AG04449 (cell line): ENCODE data around the gene HOXC11.

Source experiments
- CTCF ChIA-PET: fragments of 350-600 bp; formaldehyde crosslinking; extraction: SDS; loops from one replicate; lab custom pipeline; 2021; ENCODE audit warnings: antibody characterized with exemption; lab: Yijun Ruan, JAX
- POLR2A ChIA-PET: fragments of 400-600, 350-600 bp; formaldehyde crosslinking; extraction: SDS; loops from one replicate; lab custom pipeline; 2020; ENCODE audit warnings: antibody characterized with exemption, inconsistent platforms; lab: Yijun Ruan, JAX
- DNase-seq: peaks from one replicate; pipeline ENCODE4 v3.0.0-alpha.2; 2010; ENCODE audit warnings: low read depth, low spot score
- H3K4me3 ChIP-seq: 2 replicates; pipeline ENCODE4 v1.5.1; 2011; ENCODE audit warnings: low read depth, mild to moderate bottlenecking, control low read depth, low read length
- CTCF ChIP-seq: IDR thresholded peaks from one replicate; pipeline ENCODE4 v1.5.1; 2011; ENCODE audit warnings: mild to moderate bottlenecking, moderate library complexity, low read length, control low read depth, inconsistent platforms; ENCODE audit not compliant: insufficient read depth; ENCODE audit errors: missing control alignments

The HOXC11 gene

GRCh38 chr12:53993162-53994008 lies 20.5 kb downstream of the HOXC11 start:
- peak overlapping the region; percentile 96 for H3K4me3 ChIP-seq
- ChIA-PET POLR2A (interaction anchor here (0.7 to 3.8 kb wide), 5 partner anchors 8 to 365 kb away, joined by 3 to 22 read pairs (median 5); partner anchors contain the start of genes HOXC10, HOXC8 and HOXC9), CTCF (interaction anchor here (0.7 to 6.4 kb wide), 9 partner anchors 9 to 246 kb away, joined by 3 to 88 read pairs (median 16); partner anchors contain the start of genes HOXC10, HOXC5, HOXC8 and SMUG1)
- no peak for TF ChIP-seq CTCF
- DNase-seq = no peak

GRCh38 chr12:53994009-53994263 lies 21.0 kb downstream of the HOXC11 start:
- no peak for TF ChIP-seq CTCF
- peak overlapping the region; percentile 96 for H3K4me3 ChIP-seq
- POLR2A ChIA-PET = interaction anchor here (0.7 to 3.8 kb wide), 3 partner anchors 9 to 365 kb away, joined by 3 to 20 read pairs (median 4); partner anchors contain the start of genes HOXC10 and HOXC8
- DNase-seq = no peak
- CTCF ChIA-PET = interaction anchor here (1.4 to 6.4 kb wide), 5 partner anchors 9 to 221 kb away, joined by 13 to 88 read pairs (median 77); partner anchors contain the start of genes HOXC10 and HOXC8

- ChIA-PET POLR2A (interaction anchor here (0.6 to 3.8 kb wide), 5 partner anchors 9 to 228 kb away, joined by 3 to 20 read pairs (median 3); partner anchors contain the start of genes HOXC10 and HOXC8), CTCF (interaction anchor here (1.3 to 20.0 kb wide), 10 partner anchors 8 to 220 kb away, joined by 4 to 756 read pairs (median 42); partner anchors contain the start of genes HOXC10 and HOXC8)
These were observed 21.5 kb downstream of the HOXC11 start for GRCh38 chr12:53994264-53995001.

DNA sequence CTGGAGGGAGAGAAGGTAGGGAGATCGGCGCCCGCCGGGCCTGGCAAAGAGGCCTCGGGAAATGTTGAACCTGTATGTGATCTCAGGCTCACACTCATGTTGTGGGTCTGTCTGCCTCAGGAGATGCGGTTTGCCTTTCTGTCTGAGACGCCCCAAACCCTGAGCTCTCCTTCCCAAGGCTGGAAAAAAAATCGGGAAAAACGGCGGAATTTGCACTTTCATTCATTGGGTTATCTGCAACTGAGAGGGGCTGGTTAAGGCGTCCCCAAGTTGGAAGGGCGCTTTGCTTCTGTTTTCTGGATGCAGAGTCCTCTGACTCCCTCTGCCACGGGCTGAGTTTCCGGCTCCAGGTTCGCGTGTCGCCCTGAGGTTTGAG lies 22.1 kb downstream of the HOXC11 start:
- CTCF ChIA-PET = interaction anchor here (1.3 to 20.0 kb wide), 7 partner anchors 8 to 220 kb away, joined by 4 to 756 read pairs (median 6); partner anchors contain the start of genes HOXC10 and HOXC8
- no peak for TF ChIP-seq CTCF
- peak overlapping the region; percentile 96 for H3K4me3 ChIP-seq
- POLR2A ChIA-PET = interaction anchor here (0.6 to 2.5 kb wide), 7 partner anchors 8 to 227 kb away, joined by 3 to 12 read pairs (median 4); partner anchors contain the start of gene HOXC10
- DNase-seq = no peak

More at GRCh38 chr12:53994264-53995001, 21.5 kb downstream of the HOXC11 start:
- H3K4me3 ChIP-seq = peak overlapping the region; percentile 96
- DNase-seq = no peak
- TF ChIP-seq CTCF = no peak

GRCh38 chr12:53995378-53996239 lies 22.7 kb downstream of the HOXC11 start:
- TF ChIP-seq CTCF = no peak
- DNase-seq = no peak
- CTCF ChIA-PET = interaction anchor here (1.0 to 20.0 kb wide), 8 partner anchors 9 to 219 kb away, joined by 4 to 756 read pairs (median 6); partner anchors contain the start of genes HOXC10 and HOXC8
- POLR2A ChIA-PET = interaction anchor here (0.8 to 2.5 kb wide), 9 partner anchors 8 to 227 kb away, joined by 3 to 12 read pairs (median 4); partner anchors contain the start of gene HOXC10
- H3K4me3 ChIP-seq = peak overlapping the region; percentile 96
